Measurements from ENCODE around the gene MAPKAP1.

GRCh38 chr9:125544484-125544883, 162.5 kb downstream of the MAPKAP1 start:
- TF ChIP-seq CTCF (IDR thresholded peaks at IDR 0.05) (no peak), ZFX (IDR thresholded peaks at IDR 0.05; ENCODE audit: borderline replicate concordance) (no peak)

All from 22Rv1 (cell line).